22Rv1 (cell line): ENCODE measurements around the gene CCDC120.

Experiments used
- ZFX ChIP-seq: fragments of 450-650 bp; IDR thresholded peaks from 2 replicates; pipeline ENCODE4 v1.6.1; 2017; ENCODE audit warnings: antibody characterized with exemption, borderline replicate concordance
- TF ChIP-seq, protein P1 (sequence below): fragments of 450-650 bp; IDR thresholded peaks from 2 replicates; pipeline ENCODE4 v1.5.1; 2017; ENCODE audit warnings: mild to moderate bottlenecking

- TF ChIP-seq, protein P1, sequence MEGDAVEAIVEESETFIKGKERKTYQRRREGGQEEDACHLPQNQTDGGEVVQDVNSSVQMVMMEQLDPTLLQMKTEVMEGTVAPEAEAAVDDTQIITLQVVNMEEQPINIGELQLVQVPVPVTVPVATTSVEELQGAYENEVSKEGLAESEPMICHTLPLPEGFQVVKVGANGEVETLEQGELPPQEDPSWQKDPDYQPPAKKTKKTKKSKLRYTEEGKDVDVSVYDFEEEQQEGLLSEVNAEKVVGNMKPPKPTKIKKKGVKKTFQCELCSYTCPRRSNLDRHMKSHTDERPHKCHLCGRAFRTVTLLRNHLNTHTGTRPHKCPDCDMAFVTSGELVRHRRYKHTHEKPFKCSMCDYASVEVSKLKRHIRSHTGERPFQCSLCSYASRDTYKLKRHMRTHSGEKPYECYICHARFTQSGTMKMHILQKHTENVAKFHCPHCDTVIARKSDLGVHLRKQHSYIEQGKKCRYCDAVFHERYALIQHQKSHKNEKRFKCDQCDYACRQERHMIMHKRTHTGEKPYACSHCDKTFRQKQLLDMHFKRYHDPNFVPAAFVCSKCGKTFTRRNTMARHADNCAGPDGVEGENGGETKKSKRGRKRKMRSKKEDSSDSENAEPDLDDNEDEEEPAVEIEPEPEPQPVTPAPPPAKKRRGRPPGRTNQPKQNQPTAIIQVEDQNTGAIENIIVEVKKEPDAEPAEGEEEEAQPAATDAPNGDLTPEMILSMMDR: no peak
- TF ChIP-seq ZFX: no peak
Observed at GRCh38 chrX:49116716-49117115, 57.9 kb downstream of the CCDC120 start.
